ENCODE measurements around the gene LRRC32. TPM values are rescaled to one million over a fixed set of nuclear protein-coding genes. Genes with fewer than 3 reads are reported as not detected.

The LRRC32 gene
- total RNA-seq, 4 donors from 2014 or later, result 15.6 to 42.5 (median 17.9) TPM

GRCh38 chr11:76689313-76690260 is 19.0 kb upstream of the LRRC32 start:
- 65 to 71% methylated on average over 19 to 24 of the region's 26 CpGs for WGBS, 2 donors
- DNase-seq, result no peak
- H3K4me1 ChIP-seq, result no peaks in the 10 kb centered on the region
- H3K36me3 ChIP-seq, result no peaks in the 10 kb centered on the region
- TF ChIP-seq CTCF (IDR thresholded peaks at IDR 0.05) (no peak), POLR2A (IDR thresholded peaks at IDR 0.05) (no peak)
- H3K27ac ChIP-seq, result no peak overlapping the region
- no peaks in the 10 kb centered on the region for H3K9me3 ChIP-seq
- H3K4me3 ChIP-seq (replicated peaks in 1 of 3), result no peak overlapping the region
- intact Hi-C loops (cut with DNase I), result loop anchor here (10.0 kb wide), 1 partner anchor 135 kb away; no protein-coding TSS in a partner anchor
- H3K27me3 ChIP-seq, result no peaks in the 10 kb centered on the region

GRCh38 chr11:76688146-76688545 is 17.6 kb upstream of the LRRC32 start:
- Histone ChIP-seq H3K4me1 (no peaks in the 10 kb centered on the region), H3K36me3 (no peaks in the 10 kb centered on the region), H3K4me3 (replicated peaks in 1 of 3) (no peak overlapping the region), H3K9me3 (no peaks in the 10 kb centered on the region), H3K27me3 (no peaks in the 10 kb centered on the region), H3K27ac (no peak overlapping the region)
- WGBS, 2 donors, result 90 to 94% methylated on average over 7 of the region's 7 CpGs
- TF ChIP-seq CTCF (IDR thresholded peaks at IDR 0.05) (no peak), POLR2A (IDR thresholded peaks at IDR 0.05) (no peak)
- DNase-seq, result no peak
- intact Hi-C loops (cut with DNase I), result loop anchor here (10.0 kb wide), 1 partner anchor 133 kb away; no protein-coding TSS in a partner anchor

- no peak overlapping the region for H3K4me3 ChIP-seq (replicated peaks in 1 of 3)
- H3K27me3 ChIP-seq, result no peaks in the 10 kb centered on the region
- intact Hi-C loops (cut with DNase I), result loop anchor here (10.0 kb wide), 1 partner anchor 132 kb away; no protein-coding TSS in a partner anchor
- no peak overlapping the region for H3K27ac ChIP-seq
- no peaks in the 10 kb centered on the region for H3K36me3 ChIP-seq
- H3K9me3 ChIP-seq, result no peaks in the 10 kb centered on the region
- WGBS, 2 donors, result 67 to 71% methylated on average over 16 of the region's 16 CpGs
- TF ChIP-seq CTCF (IDR thresholded peaks at IDR 0.05) (no peak), POLR2A (IDR thresholded peaks at IDR 0.05) (no peak)
- DNase-seq, result no peak
- H3K4me1 ChIP-seq, result no peaks in the 10 kb centered on the region
Measured at GRCh38 chr11:76686261-76687079, 15.9 kb upstream of the LRRC32 start.

- intact Hi-C loops (cut with DNase I), result loop anchor here (10.0 kb wide), 1 partner anchor 131 kb away; no protein-coding TSS in a partner anchor
- H3K9me3 ChIP-seq, result no peaks in the 10 kb centered on the region
- no peaks in the 10 kb centered on the region for H3K27me3 ChIP-seq
- TF ChIP-seq POLR2A (IDR thresholded peaks at IDR 0.05) (no peak), CTCF (IDR thresholded peaks at IDR 0.05) (no peak)
- no peak overlapping the region for H3K27ac ChIP-seq
- no peaks in the 10 kb centered on the region for H3K4me1 ChIP-seq
- DNase-seq, result no peak
- WGBS, 2 donors, result 71 to 76% methylated on average over 7 of the region's 7 CpGs
- H3K36me3 ChIP-seq, result no peaks in the 10 kb centered on the region
- H3K4me3 ChIP-seq (replicated peaks in 1 of 3), result no peak overlapping the region
Measured at GRCh38 chr11:76685831-76686230, 15.3 kb upstream of the LRRC32 start.

Data from thyroid gland (tissue), 4 donors.